Measurements from ENCODE around the gene PCDHGB6.
"Not testable (repeated sequence)": the region's sequence is repeated elsewhere in the genome, so short reads cannot be mapped to it uniquely, and the experiment has no call there.

Gene PCDHGB6

GRCh38 chr5:141388661-141389060 lies 19.2 kb upstream of the PCDHGB6 start:
- no peak for DNase-seq (ENCODE audit: low read depth, low spot score)

- DNase-seq (ENCODE audit: low read depth, low spot score) = no peak
Measured at GRCh38 chr5:141389153-141390042, 18.4 kb upstream of the PCDHGB6 start.

GRCh38 chr5:141392429-141393198 lies 15.2 kb upstream of the PCDHGB6 start, which contains the start of gene PCDHGA8:
TSS of gene PCDHGA8 (plus strand) at chr5:141392633. CDS start at chr5:141392814, 181 bp downstream.
- DNase-seq (ENCODE audit: low read depth, low spot score) = no peak

GRCh38 chr5:141393267-141393666 lies 14.6 kb upstream of the PCDHGB6 start:
- DNase-seq (ENCODE audit: low read depth, low spot score) = no peak

GRCh38 chr5:141394401-141395187 lies 13.2 kb upstream of the PCDHGB6 start:
- DNase-seq (ENCODE audit: low read depth, low spot score) = not testable (repeated sequence)

GRCh38 chr5:141397756-141398551 lies 9.9 kb upstream of the PCDHGB6 start, which contains the start of gene PCDHGB5:
TSS of gene PCDHGB5 (plus strand) at chr5:141397947. CDS start at chr5:141398128, 181 bp downstream.
- not testable (repeated sequence) for DNase-seq (ENCODE audit: low read depth, low spot score)

GRCh38 chr5:141398608-141399007 lies 9.2 kb upstream of the PCDHGB6 start:
- no peak for DNase-seq (ENCODE audit: low read depth, low spot score)

- no peak for DNase-seq (ENCODE audit: low read depth, low spot score)
Measured at GRCh38 chr5:141399555-141400258, 8.1 kb upstream of the PCDHGB6 start.

GRCh38 chr5:141402553-141403243 lies 5.1 kb upstream of the PCDHGB6 start, which contains the start of gene PCDHGA9:
TSS of gene PCDHGA9 (plus strand) at chr5:141402778. CDS start at chr5:141402953, 175 bp downstream.
- DNase-seq (ENCODE audit: low read depth, low spot score) = no peak

GRCh38 chr5:141403387-141403786 lies 4.4 kb upstream of the PCDHGB6 start:
- DNase-seq (ENCODE audit: low read depth, low spot score) = no peak

- no peak for DNase-seq (ENCODE audit: low read depth, low spot score)
Measured at GRCh38 chr5:141409598-141410306, 1.9 kb downstream of the PCDHGB6 start.

- DNase-seq (ENCODE audit: low read depth, low spot score) = no peak
Measured at GRCh38 chr5:141411575-141411974, 3.8 kb downstream of the PCDHGB6 start.

GRCh38 chr5:141412854-141413539 lies 5.2 kb downstream of the PCDHGB6 start, which contains the start of gene PCDHGA10:
TSS of gene PCDHGA10 (plus strand) at chr5:141412987. CDS start at chr5:141413176, 189 bp downstream.
- peak; percentile 74 for DNase-seq (ENCODE audit: low read depth, low spot score)

GRCh38 chr5:141413540-141414069 lies 5.8 kb downstream of the PCDHGB6 start:
- peak; percentile 42 for DNase-seq (ENCODE audit: low read depth, low spot score)

- not testable (repeated sequence) for DNase-seq (ENCODE audit: low read depth, low spot score)
Measured at GRCh38 chr5:141414548-141415274, 6.9 kb downstream of the PCDHGB6 start.

- not testable (repeated sequence) for DNase-seq (ENCODE audit: low read depth, low spot score)
Measured at GRCh38 chr5:141415275-141415618, 7.4 kb downstream of the PCDHGB6 start.

Measured in ELF-1 (cell line).